Smooth muscle cell of the brain vasculature (primary cell): ENCODE data around the gene FBXL16.

Experiments
- DNase-seq: peaks from one replicate; pipeline ENCODE4 v3.0.0-alpha.2; 2012; ENCODE audit warnings: low read depth, low spot score

FBXL16 gene

DNA sequence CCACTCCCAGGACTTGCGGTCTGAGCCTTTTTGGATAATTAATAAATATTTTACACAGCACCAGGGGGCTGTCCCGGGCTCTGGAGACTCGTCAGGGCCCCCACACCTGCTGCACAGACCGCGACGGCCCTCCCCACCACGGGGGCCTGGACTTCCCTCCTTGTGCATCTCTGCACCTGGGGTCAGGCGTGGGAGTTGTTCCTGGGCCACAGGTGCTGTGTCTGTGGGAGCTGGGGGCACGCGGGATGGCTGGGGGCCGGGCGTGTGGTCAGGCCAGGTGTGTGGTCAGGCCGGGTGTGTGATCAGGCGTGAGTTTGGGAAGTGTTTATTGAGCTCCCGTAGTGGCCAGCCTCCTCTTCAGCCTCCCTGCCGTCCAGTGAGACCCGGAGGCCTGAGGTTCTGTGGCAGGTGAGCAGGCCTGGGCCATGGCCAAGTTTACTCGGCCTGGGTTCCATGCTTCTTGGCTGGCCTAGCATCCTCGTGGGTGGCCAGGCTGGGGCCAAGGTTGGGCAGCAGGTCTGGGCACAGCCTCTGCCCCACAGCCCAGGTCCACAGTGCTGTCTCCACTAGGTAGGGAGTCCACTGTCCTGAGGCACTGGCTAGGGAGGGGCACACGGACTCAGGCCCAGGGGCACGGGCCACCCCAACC, 27.3 kb downstream of the FBXL16 start:
- DNase-seq, result no peak

DNA sequence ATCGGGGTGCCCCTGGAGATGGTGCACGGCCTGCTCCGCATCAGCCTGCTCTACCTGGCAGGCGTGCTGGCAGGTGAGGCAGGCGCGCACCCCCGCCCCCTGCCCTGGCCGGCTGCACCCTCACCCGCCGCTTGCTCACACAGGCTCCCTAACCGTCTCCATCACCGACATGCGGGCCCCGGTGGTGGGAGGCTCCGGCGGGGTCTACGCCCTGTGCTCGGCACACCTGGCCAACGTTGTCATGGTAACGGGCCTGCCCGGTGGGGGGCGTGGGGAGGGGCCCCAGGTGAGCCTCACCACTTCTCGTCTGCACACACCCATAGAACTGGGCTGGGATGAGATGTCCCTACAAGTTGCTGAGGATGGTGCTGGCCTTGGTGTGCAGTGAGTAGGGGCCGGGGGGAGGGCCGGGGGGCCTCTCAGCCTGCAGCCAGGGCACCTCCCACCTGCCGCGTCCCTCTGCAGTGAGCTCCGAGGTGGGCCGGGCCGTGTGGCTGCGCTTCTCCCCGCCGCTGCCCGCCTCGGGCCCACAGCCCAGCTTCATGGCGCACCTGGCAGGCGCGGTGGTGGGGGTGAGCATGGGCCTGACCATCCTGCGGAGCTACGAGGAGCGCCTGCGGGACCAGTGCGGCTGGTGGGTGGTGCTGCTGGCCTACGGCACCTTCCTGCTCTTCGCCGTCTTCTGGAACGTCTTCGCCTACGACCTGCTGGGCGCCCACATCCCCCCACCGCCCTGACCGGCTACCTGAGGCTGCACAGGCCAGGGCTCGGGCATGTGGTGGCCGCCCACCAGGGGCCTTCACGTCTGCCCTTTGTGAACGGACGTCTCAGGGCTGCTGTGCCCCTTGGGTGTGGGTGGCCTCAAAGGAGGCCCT, 28.0 kb downstream of the FBXL16 start:
- DNase-seq, result no peak

DNA sequence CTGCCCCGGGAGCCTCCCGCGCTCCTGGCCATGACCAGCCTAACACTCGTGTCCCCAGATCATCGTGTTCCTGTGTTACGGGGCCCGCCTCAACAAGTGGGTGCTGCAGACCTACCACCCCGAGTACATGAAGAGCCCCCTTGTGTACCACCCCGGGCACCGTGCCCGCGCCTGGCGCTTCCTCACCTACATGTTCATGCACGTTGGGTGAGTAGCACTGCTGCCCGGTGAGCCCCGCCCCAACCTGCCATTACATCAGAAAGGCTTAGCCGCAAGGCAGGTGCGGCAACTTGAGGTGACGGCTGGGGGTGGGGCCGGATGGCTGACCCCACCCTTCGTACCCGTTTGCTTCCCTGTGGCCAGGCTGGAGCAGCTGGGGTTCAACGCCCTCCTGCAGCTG, 28.7 kb downstream of the FBXL16 start:
- DNase-seq, result no peak

DNA sequence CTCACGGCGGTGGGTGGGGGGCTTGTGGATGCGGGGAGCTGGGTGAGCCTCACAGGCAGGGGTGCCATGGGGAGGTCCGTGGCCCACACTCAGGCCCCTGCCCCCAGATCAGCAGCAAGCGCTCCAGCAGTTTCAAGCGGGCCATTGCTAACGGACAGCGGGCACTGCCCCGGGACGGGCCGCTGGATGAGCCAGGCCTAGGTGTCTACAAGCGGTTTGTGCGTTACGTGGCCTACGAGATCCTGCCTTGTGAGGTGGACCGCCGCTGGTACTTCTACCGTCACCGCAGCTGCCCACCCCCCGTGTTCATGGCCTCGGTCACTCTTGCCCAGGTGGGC, 29.1 kb downstream of the FBXL16 start:
- DNase-seq, result no peak

DNA sequence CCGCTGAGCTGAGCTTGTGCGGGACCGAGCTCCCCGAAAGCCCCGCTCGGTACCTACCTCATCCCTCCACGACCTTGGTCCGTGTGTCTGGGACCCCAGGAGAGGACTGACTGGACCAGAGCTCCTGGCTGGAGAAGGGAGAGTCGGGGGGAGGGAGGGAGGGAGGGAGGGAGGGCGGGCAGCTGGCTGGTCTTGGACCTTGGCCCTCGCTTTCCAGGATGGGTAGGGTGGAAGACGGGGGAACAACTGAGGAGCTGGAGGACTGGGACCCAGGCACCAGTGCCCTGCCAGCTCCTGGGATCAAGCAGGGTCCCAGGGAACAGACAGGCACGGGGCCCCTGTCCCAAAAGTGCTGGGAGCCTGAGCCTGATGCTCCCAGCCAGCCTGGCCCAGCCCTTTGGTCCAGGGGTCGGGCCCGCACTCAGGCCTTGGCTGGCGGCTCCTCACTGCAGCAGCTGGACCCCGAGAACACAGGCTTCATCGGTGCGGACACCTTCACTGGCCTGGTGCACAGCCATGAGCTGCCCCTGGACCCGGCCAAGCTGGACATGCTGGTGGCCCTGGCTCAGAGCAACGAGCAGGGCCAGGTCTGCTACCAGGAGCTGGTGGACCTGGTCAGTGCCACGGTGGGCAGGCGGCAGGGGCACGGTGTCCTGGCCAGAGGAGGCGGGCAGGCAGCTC, 29.6 kb downstream of the FBXL16 start:
- no peak for DNase-seq

DNA sequence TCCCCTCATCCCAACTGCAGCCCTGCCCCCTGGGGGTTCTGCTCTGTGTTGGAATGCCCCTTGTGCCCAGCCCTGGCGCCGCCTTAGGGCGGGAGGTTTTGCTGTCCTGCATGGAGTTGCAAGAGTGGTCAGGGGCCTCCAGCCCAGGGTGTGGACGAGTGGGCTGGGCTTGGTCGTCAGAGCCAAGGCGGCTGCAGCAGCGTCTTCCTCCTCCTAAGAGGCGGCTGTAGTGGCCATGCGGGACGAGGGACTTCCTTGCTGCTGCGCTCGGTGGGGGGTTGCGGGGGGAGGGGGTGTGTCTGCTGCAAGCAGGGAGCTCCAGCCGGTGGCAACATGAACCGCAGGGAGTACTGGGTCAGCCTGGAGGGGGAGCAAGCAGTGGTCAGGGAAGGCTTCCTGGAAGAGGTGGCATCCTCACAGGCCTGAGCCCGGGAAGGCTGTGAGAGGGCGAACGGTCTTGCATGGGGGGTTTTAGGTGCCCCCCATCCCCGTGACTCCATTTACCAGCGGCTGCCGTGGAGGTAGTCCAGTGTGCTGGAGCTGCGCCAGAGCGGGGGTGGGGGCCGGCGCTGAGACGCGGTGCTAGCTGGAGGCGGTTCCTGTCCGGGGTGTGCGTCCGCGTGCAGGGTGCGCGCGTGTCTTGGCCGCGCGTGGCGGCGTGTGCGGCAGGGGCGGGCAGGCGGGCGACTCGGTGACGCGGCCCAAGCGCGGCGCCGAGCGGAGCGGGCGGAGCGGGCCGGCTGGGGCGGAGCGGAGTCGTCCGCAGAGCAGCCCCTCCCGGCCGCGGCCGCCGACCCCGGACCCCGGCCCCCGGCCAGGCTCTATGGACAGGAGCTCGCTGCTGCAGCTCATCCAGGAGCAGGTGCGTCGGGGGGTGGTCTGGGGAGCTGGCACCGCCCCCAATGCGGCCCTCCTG, 30.4 kb downstream of the FBXL16 start, which contains the start of gene RHBDL1:
RHBDL1 (plus strand) TSS at position 704 of the 916 bp plus-strand sequence; CDS start at position 824, 120 bp downstream.
- DNase-seq, result no peak

DNA sequence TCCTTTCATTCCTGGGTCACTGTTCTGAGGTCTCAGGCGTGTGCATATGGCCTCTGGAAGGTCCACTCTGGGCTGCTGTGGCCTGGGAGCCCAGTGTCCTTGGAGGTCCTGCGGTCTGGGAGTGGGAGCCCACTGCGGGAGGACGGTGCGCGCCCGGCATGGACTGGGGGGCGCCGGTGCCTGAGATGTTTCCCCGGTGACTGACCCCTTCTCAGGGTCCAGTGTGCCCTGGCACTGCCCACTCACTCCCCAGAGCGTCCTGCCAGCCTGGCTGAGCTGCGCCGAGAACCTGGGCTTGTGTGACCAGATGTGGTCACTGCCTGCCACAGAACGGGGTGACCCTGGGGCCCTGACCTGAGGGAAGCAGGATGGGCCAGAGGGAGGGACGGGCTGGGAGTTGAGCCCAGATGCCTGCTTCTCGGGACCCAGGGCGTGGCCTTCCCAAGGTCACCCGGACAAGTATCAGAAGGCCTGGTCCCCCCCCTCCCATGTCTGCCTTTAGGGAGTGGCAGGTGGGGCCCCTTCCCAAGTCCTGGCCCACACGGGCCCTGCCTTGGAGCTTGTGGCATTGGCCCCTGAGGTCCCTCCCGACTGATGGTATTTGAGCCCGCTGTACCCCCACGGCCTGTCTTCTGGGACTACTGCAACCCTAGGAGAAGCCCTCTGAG, 31.3 kb downstream of the FBXL16 start:
- DNase-seq, result no peak

DNA sequence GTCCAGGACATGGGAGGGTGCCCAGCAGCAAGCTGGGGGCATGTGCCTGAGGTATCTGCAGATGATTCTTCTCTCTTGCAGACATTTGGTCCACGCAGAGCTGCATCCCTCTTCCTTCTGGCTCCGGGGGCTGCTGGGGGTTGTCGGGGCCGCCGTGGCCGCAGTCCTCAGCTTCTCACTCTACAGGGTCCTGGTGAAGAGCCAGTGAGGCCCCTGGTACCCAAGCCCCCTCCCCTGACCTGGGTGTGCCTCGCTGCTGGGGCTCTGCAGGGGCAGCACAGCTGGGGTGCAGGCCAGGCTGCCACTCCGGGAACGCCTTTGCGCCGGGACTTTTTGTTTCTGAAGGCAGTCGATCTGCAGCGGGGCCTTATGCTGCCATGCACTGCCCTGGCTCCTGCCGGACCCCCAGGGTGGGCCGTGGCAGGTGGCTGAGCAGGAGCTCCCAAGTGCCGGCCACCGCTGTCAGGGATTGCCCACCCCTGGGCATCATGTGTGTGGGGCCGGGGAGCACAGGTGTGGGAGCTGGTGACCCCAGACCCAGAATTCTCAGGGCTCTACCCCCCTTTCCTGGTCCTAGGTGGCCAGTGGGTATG, 32.1 kb downstream of the FBXL16 start:
- DNase-seq, result no peak

DNA sequence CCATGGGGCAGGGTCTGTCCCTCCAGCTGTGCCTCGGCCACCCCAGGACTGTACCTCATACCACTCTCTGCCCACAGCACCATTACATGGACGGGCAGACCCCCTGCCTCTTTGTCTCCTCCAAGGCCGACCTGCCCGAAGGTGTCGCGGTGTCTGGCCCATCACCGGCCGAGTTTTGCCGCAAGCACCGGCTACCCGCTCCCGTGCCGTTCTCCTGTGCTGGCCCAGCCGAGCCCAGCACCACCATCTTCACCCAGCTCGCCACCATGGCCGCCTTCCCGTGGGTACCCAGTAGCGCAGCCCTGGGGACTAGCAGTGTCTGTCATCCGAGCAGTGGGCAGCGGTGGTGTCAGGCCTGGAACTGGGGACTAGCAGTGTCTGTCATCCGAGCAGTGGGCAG, 32.8 kb downstream of the FBXL16 start:
- DNase-seq, result no peak

DNA sequence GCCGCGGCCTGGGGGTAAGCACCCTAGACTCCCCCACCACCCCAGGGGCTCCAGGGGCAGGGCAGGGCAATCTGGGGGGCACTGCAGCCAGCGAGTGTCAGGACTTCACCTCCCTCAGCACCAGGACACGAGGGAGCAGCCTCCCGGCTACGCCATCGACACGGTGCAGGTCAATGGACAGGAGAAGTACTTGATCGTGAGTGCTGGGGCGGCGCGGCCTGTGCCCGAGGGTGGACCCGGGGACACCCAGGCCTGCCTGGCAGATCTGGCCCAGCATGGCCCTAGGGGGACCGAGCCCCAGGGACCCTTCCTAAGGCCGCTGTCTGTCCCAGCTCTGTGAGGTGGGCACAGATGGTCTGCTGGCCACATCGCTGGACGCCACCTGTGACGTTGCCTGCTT, 33.2 kb downstream of the FBXL16 start:
- DNase-seq, result no peak

DNA sequence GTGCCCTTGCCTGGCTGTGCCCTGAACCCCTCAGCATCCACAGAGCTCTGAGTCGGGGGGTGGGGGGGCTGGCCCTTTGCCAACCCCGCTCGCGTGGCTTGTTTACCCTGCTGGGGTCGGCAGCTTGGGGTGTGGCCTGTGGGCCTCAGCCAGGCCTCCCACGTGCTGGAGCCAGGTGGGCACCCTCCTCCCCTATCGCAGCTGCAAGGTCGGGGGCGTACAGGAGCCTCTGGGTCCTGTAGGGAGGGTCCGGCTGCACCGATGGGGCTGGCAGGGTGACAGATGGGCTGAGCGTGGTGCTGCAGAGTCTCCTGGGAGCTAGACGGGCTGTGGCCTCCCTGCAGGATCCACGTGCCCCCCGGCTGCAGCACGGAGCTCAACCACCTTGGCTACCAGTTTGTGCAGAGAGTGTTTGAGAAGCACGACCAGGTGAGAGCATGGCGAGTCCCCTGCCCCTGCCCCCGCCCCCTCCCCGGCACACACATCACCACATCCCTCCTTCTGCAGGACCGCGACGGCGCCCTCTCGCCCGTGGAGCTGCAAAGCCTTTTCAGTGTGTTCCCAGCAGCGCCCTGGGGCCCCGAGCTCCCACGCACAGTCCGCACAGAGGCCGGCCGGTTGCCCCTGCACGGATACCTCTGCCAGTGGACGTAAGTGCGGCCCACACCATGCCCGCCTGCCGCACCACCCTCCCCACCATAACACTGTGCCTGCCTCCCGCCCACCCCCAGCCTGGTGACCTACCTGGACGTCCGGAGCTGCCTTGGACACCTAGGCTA, 34.1 kb downstream of the FBXL16 start:
- no peak for DNase-seq

DNA sequence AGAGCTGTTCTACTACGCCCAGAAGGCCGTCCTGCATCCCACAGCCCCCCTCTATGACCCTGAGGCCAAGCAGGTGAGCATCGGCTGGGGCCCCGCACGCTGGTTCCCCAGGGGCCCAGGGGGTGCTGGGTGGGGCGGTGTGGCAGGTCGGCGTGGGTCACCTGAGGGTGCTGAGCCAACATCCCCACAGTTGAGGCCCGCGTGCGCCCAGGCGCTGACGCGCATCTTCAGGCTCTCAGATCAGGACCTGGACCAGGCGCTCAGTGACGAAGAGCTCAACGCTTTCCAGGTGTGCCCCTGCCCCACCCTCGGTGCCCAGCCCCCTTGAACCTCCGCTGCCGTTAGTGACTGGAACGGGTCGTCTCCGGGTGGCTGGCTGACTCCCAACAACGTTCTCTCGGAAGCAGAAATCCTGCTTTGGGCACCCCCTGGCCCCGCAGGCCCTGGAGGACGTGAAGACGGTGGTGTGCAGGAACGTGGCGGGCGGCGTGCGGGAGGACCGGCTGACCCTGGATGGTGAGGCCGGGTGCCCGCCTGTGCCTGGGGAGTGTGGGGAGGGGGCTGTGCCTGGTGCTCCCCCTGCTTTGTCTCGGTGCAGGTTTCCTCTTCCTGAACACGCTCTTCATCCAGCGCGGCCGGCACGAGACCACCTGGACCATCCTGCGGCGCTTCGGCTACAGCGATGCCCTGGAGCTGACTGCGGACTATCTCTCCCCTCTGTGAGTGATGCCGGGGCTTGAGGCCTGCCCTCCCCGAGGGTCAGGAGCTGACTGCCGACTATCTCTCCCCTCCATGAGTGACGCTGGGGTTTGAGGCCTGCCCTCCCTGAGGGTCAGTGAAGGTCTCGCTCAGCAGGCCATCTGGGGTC, 34.9 kb downstream of the FBXL16 start:
- DNase-seq, result no peak

DNA sequence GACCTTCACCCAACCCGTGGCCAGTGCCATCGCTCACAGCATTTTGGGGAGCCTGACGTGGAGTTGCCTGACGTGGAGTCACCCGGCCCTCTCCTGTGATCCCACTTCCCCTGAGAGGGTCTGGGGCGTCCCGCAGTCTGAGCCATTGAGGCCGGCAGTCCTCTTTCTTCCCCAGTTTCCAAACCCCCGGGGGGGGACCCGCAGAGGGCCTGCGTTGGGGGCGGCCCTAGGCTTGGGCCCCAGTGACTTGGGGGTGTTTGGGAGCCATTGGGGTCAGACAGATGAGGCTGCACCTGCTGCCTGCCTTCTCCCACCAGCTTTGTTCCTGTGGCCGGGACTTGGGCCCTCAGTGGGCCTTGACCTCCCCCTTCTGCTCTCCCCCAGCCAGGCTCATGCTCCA, 35.9 kb downstream of the FBXL16 start:
- no peak for DNase-seq

DNA sequence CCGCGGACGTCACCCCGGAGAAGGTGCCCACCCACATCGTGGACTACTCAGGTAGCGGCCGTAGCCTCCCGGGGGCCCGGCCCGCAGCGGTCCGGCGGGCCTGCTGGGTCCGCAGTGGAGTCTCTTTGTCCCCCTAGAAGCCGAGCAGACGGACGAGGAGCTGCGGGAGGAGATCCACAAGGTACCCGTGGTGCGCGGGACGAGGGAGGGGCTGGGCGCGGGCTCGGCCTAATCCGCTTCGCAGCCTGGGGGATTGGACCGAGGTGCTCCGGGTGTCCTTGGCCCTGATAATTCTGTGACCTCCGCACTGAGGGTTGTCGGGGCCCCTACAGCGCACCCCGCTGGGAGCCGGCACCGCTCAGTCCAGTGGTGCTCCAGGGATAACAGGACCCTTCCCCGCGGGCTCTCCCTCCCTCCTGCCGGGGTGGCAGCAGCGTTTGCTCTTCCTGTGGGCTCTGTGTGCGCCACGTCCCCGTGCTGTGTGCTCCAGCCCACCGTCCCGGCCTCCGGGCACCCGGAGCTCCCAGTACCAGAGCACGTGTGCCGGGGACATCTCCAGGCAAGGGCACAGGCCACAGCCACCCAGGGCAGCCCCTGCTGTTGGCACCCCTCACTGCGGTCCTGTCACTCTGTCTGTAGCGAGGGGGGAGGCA, 37.0 kb downstream of the FBXL16 start:
- no peak for DNase-seq

DNA sequence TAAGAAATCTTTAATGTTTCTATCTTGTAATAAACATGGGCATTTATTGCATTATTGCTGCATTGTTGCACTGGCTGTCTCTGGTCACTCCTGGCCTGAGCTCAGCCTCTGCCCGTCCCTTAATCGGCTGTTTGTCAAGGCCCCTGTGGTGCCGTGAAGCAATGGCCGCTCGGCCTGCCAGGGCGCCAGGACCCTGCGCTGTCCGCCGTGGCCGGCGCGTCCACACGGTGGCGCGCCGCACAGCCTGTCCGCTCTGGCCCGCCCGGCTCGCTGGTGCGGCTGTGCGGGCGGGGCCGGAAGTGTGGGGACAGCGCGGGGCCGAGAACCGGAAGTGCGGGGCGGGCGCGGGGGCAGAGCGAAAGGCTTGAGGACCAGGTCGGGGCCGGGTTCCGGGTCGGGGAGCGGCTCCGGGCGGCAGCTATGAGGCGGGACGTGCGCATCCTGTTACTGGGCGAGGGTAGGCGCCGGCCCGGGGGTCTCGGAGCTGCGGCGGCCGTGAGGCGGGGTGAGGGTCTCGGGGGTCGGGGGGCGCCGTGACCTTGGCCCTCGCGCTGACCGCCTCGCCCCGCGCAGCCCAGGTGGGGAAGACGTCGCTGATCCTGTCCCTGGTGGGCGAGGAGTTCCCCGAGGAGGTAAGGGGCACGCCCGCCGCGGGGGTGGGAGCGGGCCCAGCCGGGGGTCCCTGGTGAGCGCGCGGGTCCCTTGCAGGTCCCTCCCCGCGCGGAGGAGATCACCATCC, 37.7 kb downstream of the FBXL16 start, which contains the start of gene RHOT2:
RHOT2 (plus strand) TSS at position 353 of the 739 bp plus-strand sequence; CDS start at position 421, 68 bp downstream.
- peak; percentile 71 for DNase-seq

DNA sequence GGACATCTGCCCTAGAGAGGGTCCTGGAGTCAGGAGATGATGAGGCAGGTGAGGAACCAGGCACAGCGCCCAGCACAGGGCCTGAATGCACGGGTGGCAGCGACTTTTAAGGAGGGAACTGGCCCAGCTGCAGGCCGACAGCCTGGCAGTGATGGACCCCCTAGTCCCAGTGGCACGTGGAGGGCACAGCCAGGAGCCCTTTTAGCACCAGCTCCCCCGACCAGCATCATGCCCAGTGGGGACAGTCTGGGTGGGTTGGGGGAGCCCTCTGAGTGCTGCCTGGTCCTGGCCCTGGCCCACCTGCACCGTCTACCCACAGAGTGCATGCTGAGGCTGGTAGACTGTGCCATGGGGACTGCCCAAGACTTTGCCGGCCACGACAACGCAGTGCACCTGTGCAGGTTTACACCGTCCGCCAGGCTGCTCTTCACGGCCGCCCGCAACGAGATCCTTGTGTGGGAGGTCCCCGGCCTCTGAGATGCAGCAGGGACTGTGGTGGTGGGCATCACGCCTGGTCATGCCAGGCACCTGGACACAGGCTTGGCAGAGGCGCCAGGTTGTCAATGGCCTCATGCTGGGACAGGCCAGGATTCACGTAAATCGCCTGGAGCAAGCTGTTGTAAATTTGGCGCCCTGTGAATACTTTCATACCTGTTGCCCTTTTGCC, 38.4 kb downstream of the FBXL16 start:
- DNase-seq, result no peak

DNA sequence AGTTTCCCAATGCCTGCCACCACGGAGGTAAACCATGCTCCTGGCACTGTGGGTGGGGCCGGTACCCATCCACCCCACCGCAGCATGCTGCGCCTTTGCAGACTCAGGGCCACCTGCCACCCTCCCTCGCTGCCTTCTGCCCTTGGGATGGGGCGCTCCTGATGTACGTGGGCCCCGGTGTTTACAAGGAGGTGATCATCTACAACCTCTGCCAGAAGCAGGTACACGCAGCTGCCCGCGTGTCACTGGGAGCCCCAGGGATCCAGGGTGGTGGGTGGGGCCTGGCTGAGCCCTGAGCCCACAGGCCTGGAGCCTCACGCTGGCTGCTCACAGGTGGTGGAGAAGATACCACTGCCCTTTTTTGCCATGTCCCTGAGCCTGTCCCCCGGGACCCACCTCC, 39.0 kb downstream of the FBXL16 start:
- DNase-seq, result no peak
